ENCODE data around the gene SLC49A4.

Gene SLC49A4

DNA sequence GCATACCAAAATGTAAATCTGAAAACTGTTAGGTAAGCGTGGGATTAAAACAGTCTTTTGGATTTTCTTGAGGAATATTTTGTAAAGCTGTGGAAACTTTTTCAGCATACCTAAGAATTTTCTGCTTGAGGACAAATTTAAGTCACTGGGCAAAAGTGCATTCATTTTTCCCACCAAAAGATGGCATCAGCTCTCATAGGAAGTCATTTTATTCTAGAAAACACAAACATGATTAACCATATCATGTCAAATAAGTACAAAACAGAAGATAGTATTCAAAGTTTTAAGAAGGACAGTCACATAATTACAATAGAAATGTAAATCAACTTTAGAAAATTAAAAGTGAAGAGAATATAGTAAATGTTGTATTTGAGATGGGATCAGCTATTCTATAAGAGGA lies 63.5 kb downstream of the SLC49A4 start:
- no peak for DNase-seq (ENCODE audit: low read depth)

GRCh38 chr3:122859021-122859805 lies 64.3 kb downstream of the SLC49A4 start:
- DNase-seq (ENCODE audit: low read depth) = no peak

DNA sequence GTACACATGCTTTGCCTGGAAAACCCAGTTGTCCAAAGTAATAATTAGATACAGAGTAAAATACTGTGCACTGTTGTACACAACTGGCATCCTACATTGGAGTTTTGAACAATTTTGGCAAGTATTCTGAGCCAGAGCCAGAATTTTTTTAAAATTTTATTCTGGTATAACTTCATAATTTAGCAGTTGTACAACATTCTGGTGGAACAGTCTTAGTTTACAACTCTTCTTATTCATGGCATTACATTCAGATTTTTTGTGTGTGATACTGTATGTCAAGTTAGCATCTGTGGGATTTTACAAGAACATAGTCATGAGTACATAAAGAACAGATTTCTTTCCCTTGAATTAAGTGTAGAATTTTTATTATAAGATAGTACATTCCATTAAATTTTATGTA lies 67.5 kb downstream of the SLC49A4 start:
- DNase-seq (ENCODE audit: low read depth) = no peak

DNA sequence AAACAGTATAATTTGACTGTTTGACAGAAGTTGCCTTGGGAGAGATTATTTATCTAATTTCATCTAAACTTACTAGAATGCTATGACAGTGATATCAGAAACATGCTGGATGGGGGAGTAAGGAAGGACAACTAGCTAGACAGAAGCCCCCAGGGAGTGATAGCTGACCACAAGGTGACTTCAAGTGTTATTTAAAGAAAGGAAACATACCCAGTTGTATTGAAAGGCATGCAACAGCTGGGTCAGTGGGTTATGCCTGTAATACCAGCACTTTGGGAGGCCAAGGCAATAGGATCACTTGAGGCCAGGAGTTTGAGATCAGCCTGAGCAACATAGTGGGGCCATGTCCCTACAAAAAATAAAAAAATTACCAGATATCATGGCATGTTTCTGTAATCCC lies 69.6 kb downstream of the SLC49A4 start:
- DNase-seq (ENCODE audit: low read depth) = no peak

DNA sequence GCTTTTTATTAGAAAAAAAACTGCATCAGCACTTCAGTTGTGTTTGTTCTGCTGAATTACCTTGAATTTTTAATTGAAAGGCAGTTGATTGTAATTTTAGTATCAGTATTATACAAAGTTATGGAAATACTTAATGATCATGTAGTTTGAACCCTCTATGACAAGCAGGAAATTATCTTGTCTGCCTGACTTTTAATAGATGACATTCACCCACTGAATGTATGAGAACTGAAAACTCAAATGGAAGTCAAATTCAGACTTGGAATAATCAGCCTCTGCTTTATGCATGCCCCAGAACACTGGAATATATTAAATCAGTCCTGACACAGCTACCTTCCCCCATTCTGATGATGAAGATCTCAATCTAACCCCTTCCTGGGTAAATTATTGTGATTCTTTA lies 73.5 kb downstream of the SLC49A4 start:
- no peak for DNase-seq (ENCODE audit: low read depth)

DNA sequence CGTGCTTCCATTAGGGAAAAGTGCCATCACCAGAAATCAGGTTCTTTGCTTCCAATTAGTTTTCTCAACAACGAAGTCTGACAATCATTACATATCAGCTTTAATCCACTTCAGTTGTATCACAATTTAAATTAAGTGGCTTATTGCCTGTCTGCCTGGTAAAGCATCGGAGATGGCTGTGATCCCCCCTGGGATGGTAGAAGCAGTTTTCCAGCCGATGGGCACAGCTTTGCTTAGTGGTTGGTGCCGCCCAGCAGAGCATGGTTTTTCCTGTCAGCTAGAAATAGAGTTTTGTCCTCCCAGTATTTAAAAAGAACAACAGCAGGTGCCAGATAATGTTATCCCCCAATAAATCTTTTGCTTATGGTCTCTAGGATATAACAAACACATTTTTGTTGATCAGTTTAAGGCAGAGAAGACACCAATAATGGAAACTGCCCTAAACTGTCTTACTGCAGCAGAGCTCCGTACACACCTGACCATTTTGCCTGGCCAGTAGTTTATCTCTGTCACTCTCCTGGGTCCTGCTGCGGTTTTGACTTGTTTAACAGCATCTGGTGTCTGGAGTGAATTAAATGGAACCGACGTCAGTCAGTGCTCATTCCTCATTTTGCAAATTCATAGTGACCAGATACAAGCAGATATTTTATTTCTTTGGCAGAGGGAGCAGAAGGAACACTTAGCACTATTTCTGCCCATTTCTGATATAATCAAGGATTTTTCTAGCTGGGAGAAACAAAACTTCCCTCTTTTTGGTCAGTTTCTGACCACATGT lies 79.1 kb downstream of the SLC49A4 start:
- no peak for DNase-seq (ENCODE audit: low read depth)

DNA sequence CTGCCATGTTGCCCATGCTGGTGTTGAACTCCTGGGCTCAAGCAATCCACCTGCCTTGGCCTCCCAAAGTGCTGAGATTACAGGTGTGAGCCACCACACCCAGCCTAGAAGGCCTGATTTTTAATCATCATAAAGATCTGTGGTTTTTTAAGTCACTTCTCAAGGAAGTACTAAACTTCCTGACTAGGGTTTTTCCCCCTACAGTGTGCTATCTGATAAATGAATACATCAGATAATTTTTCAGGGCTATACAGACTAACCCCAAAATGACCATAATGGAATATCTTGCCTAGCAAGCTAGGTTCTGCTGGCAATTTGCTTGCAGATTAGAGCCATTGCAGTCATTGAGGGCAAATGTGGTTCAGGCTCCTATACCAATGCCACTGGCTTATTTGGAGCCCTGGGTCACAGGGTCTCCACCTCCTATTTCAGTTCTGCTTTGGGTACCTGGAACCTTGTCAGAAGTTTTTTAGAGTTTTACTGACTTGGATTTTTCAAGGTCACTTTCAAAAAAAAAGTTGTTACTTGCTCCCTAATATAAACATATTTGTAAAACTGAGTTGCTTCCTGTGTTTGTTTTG lies 80.8 kb downstream of the SLC49A4 start:
- no peak for DNase-seq (ENCODE audit: low read depth)

- DNase-seq (ENCODE audit: low read depth) = no peak
Measured at GRCh38 chr3:122880173-122880572, 85.3 kb downstream of the SLC49A4 start.

DNA sequence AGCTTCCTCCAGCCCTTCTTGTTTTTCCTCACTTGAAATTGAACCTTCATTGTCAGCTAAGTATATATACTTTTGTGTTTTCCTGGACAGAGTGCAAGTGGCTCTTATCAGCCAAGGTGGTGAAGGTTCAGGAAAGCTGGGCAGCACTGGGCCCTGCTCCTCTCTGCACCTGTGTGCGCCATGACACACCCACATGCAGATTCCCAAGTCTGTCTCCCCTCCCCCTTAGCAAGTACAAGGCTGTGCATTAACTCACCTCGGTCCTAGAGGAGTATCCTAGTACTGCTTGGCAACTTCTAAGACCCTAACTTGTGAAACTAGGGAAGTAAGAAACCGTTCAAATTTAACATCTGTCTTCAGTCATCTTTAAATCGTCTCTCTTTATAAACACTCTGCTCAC lies 85.8 kb downstream of the SLC49A4 start:
- DNase-seq (ENCODE audit: low read depth) = no peak

- DNase-seq (ENCODE audit: low read depth) = no peak
Measured at GRCh38 chr3:122882361-122882947, 87.6 kb downstream of the SLC49A4 start.

GRCh38 chr3:122886251-122886650 lies 91.4 kb downstream of the SLC49A4 start:
- no peak for DNase-seq (ENCODE audit: low read depth)

DNA sequence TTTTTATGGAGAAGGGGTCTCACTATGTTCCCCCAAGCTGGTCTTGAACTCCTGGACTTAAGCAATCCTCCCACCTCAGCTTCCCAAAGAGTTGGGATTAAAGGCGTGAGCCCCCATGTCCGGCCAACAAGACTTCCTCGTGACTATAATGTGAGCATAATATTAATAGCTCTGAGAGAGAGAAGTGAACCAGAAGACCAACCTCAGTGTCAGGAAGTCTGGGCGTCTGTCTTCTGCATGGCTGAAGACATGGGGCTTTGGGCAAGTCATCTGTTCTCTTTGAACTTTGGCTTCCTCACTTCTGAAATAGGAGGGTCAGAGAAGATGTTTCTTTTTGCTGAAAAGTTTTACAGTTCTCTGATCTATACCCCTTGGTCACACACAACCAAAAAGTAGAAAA lies 92.1 kb downstream of the SLC49A4 start:
- DNase-seq (ENCODE audit: low read depth) = no peak

DNA sequence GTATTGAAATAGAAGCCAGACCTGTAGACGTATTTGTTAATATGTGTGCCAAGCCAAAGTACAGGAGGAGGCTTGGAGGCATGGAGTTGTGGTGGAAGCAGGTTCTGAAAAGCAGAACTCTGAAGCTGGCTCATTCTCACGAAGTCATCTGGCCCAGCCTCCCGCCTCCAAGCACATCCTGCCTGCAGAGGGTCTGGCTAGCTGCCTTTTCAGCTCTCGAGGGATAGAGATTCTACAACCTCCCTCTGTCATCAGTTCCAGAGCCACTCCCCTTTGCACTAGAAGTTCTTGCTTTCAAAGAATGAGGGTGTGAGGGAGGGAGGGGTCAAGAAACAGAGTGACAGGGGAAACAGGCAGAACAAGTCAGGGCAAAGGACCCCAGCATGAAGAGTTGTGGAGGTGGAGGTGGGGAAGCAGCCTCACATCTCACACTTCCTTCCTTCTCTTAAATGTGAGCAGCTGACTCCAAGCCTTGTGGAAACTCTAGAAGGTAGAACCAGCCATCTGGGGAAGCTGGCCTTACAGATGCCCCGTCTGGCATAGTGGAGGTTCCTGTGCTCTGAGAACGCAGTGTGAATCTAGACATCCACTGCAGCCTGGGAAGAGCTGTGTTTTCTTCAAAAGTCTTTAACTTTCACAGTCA lies 95.3 kb downstream of the SLC49A4 start:
- DNase-seq (ENCODE audit: low read depth) = no peak

- no peak for DNase-seq (ENCODE audit: low read depth)
Measured at GRCh38 chr3:122890720-122891220, 95.9 kb downstream of the SLC49A4 start.

DNA sequence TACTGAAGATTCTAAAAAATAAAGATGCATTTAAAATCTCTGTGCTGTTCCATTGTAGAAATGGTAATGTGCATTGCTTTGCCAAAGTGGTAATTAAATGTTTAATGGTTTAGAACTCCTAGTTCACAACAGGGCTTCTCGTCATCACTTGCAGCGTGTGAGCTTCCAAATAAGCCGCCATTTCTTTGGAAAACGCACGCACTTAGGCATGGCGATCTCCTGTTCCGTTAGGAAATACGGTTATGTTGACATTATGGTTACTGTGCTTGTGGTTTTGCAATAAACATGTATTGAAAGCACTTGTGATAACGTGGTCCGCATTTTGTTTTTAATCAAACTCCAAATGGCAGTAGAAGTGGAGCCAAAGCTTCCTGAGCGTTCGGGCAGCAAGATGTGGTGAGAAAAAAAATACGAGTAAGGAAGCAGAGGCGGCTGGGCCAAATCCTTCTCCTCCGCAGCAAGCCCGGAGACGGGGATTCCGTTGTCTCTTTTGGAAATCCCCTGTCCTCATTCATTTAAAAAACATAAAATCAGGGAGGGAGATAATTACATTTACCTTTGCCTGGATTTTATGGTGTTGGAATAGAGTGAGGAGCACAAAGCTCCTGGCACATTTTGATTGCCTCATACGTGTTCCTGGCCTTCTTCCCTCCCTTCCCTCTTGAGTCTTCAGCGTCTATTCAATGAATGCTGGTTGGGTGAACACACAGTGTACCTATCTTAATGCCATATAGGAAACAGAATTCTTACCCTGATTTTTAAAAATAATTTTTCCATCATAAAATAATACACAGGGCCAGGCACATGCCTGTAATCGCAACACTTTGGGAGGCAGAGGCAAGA lies 97.5 kb downstream of the SLC49A4 start:
- DNase-seq (ENCODE audit: low read depth) = no peak

DNA sequence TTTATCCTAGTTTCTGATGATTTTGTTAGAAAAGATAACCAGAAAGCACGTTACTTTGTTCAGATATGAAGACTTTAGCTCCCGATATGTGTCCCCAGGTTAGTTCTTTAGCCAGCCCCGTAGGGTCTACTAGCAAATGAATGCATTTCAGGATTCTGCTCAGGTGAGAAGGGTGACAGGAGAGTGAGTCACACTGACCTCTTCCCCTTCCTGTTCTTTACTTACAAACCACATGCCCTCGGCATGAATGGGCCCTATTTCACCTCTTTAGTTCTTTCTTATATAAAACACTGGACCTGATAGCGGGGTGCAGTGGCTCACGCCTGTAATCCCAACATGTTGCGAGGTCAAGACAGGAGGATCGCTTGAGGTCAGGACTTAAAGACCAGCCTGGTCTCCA lies 98.4 kb downstream of the SLC49A4 start:
- no peak for DNase-seq (ENCODE audit: low read depth)

- DNase-seq (ENCODE audit: low read depth) = no peak
Measured at GRCh38 chr3:122893754-122894668, 99.1 kb downstream of the SLC49A4 start.

GRCh38 chr3:122898298-122898697 lies 103.4 kb downstream of the SLC49A4 start:
- no peak for DNase-seq (ENCODE audit: low read depth)

DNA sequence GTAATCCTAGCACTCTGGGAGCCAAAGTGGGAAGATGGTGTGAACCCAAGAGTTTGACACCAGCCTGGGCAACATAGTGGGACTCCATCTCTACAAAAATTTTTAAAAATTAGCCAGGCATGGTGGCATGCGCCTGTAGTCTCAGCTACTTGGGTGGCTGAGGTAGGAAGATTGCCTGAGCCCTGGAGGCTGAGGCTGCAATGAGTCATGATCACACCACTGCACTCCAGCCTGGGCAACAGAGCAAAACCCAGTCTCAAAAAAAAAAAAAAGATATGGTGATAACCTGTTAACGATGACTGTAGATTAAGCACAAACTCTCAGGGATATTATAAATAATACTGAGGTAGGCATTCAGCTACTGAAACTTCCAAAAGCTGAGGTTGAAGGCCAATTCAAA lies 107.5 kb downstream of the SLC49A4 start:
- no peak for DNase-seq (ENCODE audit: low read depth)

DNA sequence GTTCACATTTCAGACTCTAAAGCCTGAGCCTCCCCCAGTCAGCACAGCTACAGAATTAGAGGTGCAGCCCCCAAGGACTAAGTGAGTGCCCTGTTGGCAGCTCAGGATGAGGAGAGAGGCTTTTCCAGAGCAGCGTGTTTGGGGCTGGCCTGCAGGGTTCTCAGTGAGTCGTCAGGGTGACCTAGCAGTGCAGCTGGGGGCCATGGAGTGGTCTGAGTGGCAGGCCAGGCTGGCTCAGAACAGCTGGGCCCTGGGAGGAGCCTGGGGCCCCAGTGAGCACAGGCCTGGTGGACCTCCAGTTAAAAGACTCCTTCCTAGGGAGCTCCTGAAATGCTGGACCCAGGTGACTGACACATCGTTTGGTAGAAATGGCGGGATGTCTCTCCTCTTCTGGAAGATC lies 108.3 kb downstream of the SLC49A4 start:
- DNase-seq (ENCODE audit: low read depth) = no peak

Measured in stimulated activated CD8-positive, alpha-beta memory T cell treated with anti-CD3 and anti-CD28 coated beads, Interleukin-4, amount 100 ng/mL, for 24 hours (primary cell).